Activated CD4-positive, CD25-positive, alpha-beta regulatory T cell treated with anti-CD3 and anti-CD28 coated beads, Interleukin-2, amount 50 U/mL, for 24 hours (primary cell): ENCODE data around the gene ARRDC1.
A peak's percentile ranks its signal among the peaks of the same experiment; 100 is the strongest.
"Not testable (repeated sequence)": the region's sequence is repeated elsewhere in the genome, so short reads cannot be mapped to it uniquely, and the experiment has no call there.

ENCODE experiments used
- ATAC-seq, 2 donors: fragments of 150-1000 bp; cut with Tn5 transposase; one replicate each; pipeline ENCODE4 v1.10.0; 2021; ENCODE audit warnings: mild to moderate bottlenecking in 1 of 2, moderate library complexity in 1 of 2

The ARRDC1 gene

GRCh38 chr9:137586854-137587253, 18.6 kb upstream of the ARRDC1 start:
- no peak for ATAC-seq

GRCh38 chr9:137588311-137588710, 17.2 kb upstream of the ARRDC1 start:
- no peak for ATAC-seq

- no peak for ATAC-seq
Observed at GRCh38 chr9:137588891-137589290, 16.6 kb upstream of the ARRDC1 start.

GRCh38 chr9:137589441-137590122, 15.9 kb upstream of the ARRDC1 start:
- ATAC-seq = peak; percentile 1 to 11

- ATAC-seq = peak in 1 of 2 donors; percentile 14
Observed at GRCh38 chr9:137590123-137590468, 15.4 kb upstream of the ARRDC1 start.

GRCh38 chr9:137590469-137591383, 14.8 kb upstream of the ARRDC1 start, which contains the start of gene ZMYND19:
ZMYND19 (minus strand) TSS chr9:137590512; CDS start chr9:137590263, 249 bp downstream.
- ATAC-seq = peak; percentile 97

GRCh38 chr9:137592767-137593166, 12.7 kb upstream of the ARRDC1 start:
- ATAC-seq = no peak

- ATAC-seq = no peak
Observed at GRCh38 chr9:137593176-137593575, 12.3 kb upstream of the ARRDC1 start.

GRCh38 chr9:137596577-137596976, 8.9 kb upstream of the ARRDC1 start:
- not testable (repeated sequence) for ATAC-seq

- ATAC-seq = no peak
Observed at GRCh38 chr9:137598943-137599342, 6.5 kb upstream of the ARRDC1 start.

GRCh38 chr9:137602661-137603060, 2.8 kb upstream of the ARRDC1 start:
- no peak for ATAC-seq

GRCh38 chr9:137603879-137604278, 1.6 kb upstream of the ARRDC1 start:
- ATAC-seq = no peak

GRCh38 chr9:137604345-137605086, 970 bp upstream of the ARRDC1 start:
- ATAC-seq = no peak

GRCh38 chr9:137606005-137606621, 627 bp downstream of the ARRDC1 start:
- peak; percentile 1 to 2 for ATAC-seq

GRCh38 chr9:137606734-137607138, 1.2 kb downstream of the ARRDC1 start:
- no peak for ATAC-seq

GRCh38 chr9:137607141-137607857, 1.8 kb downstream of the ARRDC1 start:
- ATAC-seq = no peak

- no peak for ATAC-seq
Observed at GRCh38 chr9:137610944-137611343, 5.5 kb downstream of the ARRDC1 start.

GRCh38 chr9:137611623-137612609, 6.4 kb downstream of the ARRDC1 start:
- peak; percentile 81 to 82 for ATAC-seq

- ATAC-seq = no peak
Observed at GRCh38 chr9:137612741-137613142, 7.3 kb downstream of the ARRDC1 start.

- no peak for ATAC-seq
Observed at GRCh38 chr9:137613259-137613658, 7.8 kb downstream of the ARRDC1 start.
